Measurements from ENCODE around the gene EMC10.
A peak's percentile ranks its signal among the peaks of the same experiment; 100 is the strongest.
"Not testable (repeated sequence)": the region's sequence is repeated elsewhere in the genome, so short reads cannot be mapped to it uniquely, and the experiment has no call there.

Gene EMC10

DNA sequence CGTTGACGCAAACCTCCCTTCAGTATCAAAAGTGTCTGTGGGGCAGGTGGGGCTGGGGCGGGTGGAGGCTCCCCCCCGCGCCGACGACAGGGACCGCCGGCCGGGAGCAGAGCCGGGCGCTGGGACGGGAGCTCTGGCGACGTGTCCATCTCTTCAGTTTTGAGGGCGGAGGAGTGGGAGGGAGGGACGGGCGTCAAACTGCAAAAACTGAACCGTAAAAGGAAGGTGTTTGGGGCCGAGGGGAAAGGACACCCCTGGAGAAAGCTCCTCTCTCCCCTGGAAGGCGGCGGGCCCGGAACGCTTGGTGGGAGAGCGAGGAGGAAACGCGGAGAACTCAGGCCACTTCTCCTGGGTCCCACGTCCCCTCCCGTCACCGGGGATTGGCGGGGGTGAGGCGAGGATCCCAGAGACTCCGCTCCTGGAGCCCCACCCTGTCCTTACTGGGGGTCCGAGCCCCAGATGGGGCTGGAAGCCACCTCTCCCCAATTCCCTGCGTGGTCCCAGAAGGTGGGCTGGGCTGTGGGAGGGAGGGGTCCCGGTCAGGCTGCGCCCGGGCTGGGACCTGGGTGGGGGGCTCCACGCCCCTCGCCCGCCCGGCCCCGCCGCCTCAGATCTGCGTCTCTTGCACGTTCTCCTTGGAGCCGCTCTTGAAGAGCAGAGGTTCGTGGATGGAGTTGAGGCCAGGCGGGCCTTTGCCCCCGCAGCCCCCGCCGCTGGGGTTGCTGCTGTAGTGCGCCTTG is 40.8 kb downstream of the EMC10 start:
- DNase-seq: no peak

DNA sequence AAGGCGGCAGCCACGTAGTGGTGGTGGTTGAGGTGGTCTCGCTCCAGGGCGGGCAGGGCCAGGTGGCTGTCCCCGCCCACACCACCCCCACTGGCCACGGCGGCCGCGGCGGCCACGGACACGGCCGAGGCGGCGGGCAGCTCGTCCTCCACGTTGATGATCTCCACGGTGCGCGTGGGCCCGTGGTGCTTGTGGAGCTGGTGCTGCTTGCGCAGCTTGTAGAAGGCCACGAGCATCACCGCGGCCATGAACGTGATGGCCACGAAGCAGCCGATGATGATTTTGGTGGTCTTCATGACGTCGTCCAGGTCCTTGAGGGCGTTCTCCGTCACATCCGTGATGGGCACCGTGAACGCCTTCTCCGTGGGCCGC is 41.4 kb downstream of the EMC10 start:
- DNase-seq: no peak

DNA sequence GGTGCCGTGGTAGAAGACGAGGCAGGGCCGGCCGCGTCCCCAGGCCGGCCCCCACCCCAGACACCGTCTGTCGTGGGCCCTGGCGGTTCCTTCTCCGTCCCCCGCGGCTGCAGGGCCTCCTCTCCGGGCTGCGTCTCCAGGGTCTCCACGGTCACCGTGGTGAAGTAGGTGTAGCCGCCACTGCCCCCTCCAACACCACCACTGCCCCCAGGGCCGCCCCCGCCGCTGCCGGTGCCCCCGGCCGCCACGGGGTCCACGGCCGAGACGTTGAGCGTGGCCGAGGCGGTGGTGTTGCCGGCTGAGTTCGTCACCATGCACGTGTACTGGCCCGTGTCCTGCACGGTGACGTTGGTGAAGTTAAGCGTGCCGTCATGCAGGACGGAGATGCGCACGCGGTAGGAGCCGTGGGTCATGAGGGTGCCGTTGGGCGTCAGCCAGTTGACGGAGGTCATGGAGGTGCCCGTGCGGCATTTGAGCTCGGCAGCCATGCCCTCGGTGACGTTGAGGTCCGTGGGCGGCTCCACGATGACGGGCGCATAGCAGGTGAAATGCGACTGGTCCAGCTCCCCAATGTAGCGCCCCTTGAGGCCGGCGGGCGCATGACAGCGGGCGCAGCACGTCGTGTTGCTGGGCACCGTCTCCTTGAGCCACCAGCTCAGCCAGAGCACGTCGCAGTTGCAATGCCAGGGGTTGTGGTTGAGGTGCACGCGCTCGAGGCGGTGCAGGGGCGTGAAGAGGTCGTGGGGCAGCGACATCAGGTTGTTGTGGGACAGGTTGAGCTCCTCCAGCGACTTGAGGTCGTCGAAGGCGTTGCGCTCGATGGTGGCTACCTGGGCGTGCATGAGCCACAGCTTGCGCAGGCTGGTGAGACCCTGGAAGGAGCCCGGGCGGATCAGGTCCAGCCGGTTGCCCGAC is 42.0 kb downstream of the EMC10 start:
- DNase-seq: no peak

DNA sequence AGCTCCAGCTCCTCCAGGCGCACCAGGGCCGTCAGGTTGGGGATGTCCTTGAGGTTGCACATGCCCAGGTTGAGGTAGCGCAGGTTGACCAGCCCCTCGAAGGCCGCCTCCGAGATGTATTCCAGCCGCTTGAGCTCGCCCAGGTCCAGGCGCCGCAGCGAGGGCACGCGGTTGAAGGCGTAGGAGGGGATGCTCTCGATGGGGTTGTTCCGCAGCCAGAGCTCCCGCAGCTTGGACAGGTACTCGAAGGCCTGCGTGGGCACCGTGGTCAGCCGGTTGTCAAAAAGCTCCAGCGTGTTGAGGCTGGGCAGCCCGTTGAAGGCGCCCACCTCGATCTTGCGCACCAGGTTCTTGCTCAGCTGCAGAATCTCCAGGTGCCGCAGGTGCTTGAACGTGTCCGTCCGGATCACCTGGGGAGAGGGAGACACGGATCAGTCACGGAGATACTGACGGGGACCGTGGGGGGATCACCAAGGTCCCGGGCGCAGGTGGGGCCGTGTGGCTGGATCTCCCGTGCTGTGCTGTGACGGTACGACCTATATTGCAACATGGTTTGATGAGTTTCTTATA is 42.8 kb downstream of the EMC10 start:
- DNase-seq: no peak

DNA sequence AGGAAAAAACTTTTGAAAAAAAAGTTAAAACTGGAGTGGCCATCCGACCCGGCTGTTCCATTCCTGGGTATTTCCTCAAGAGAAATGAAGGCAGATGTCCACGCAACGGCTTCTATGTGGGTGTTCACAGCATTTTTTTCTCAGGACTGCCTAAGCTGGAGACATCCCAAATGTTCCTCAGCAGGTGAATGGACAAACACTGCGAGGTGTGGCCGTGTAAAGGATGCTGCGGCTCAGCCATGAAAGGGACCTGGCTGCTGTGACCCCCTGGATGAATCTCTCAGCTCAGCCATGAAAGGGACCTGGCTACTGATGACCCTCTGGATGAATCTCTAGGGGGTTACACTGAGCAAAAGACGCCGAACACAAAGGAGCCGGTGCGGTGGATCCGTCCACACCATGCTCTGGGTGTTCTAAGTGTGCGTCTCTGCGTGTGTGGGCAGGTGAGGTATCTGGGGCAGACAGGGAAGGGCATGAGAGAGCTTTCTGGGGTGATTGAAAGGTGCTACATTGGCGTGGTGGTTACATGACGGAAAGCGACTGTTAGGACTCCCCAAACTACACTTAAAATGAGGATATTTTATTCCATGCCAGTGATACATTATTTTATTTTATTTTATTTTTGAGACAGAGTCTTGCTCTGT is 44.6 kb downstream of the EMC10 start:
- DNase-seq: no peak

DNA sequence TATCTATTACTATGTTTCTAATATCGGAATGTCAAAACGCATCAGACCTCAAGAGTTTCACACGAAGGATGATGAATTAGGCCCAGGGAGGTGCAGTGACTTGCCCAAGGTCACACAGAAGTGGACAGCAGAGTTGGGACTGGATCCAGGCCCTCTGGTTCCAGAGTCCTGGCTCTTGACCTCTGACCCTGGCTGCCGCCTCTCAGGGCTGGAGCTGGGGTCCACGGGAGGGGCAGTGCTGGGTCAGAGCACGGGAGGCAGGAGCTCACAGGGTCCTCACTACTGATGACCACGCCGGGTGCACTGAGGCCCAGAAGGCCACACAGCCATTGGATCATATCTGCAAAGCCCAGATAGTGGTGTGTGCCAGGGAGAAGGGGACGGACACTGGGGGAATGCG is 46.6 kb downstream of the EMC10 start:
- DNase-seq: no peak

DNA sequence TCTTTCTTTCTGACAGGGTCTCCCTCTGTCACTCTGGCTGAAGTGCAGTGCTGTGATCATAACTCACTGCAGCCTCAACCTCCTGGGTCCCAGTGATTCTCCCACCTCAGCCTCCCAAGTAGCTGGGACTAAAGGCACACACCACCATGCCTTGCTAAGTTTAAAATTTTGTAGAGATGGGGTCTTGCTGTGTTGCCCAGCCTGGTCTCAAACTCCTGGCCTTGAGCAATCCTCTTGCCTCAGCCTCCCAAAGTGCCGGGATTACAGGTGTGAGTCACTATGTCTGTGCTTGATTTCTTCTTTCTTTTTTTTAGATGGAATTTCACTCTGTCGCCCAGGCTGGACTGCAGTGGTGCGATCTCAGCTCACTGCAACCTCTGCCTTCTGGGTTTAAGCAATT is 51.7 kb downstream of the EMC10 start:
- not testable (repeated sequence) for DNase-seq

DNA sequence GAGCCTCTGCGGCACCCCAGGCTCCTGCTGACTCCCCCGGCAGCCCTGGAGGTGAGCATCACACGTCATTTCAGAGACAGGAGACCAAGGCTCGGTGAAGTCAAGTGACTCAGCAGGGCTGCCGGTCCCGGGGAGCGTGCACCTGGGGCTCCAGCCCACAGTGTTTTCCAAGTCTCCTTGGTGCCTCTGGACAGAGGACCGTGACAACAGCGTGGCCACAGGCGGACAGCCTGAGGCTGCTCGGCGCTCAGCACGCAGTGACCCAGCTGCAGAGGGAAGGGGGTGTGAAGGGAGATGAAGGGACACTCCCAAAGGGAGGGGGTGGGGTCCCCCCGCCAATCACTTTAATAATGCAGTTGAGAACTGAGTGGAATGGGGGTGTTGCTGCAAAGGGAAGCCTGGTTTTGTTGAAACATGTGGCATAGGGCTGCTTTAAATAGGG is 54.9 kb downstream of the EMC10 start:
- no peak for DNase-seq

DNA sequence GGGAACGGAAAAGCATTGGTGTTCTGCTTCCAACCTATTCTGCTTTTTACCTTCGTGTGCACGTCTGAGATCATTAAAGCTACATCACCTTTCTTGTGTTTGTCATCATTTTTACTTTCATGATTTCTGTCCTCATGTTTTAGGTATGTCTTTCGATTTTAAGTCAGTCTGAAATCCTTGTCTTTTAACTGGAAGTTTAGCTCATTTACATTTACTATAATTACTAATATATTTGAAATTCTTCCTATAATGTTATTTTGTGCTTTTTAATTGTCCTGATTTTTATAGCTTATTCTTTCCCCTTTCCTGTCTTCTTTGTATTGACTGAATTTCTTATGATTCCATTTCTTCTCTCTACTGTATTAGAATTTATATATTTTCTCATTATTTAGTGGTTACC is 56.6 kb downstream of the EMC10 start:
- DNase-seq: no peak

DNA sequence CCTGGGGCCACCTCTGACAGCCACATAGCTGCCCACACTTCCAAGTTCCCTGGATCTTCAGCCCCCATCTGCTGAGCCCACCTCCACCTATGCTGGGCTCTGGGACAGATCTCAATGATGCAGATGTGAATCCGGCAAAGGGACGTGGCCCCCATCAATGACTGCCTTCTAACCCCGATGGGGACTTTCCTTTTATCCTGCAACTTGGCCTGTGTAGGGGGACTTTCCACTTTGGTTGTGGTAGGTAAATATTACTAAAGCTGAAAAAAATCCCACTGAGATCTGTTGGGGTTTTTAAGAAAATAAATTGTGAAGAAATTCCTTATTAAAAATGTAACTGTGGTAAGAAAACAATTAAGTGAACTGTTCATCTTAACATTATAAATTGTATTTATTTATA is 58.2 kb downstream of the EMC10 start:
- DNase-seq: no peak

DNA sequence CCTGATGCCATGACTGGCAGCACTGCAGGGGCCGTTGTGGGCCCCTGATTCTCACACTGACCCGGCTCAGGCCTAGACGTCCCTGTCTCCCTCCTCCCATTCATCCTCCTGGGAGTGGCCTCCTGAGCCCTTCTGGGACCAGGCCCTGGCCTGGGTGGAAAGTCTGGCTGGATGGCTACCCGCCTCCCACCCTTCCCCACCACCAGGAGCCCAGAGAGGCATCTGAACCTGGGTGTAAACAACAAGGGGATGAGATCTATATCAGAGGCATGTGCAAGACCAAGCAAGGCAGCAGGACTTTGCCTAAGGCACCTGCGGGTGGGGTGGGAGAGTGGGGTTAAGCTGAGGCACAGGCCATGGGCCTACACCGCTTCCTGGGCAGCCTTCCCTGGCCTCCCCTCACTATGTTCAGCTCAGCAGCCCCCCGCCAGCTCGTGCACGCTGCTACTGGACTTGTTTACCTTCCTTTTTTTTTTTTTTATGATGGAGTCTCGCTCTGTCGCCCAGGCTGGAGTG is 59.4 kb downstream of the EMC10 start:
- DNase-seq: no peak

DNA sequence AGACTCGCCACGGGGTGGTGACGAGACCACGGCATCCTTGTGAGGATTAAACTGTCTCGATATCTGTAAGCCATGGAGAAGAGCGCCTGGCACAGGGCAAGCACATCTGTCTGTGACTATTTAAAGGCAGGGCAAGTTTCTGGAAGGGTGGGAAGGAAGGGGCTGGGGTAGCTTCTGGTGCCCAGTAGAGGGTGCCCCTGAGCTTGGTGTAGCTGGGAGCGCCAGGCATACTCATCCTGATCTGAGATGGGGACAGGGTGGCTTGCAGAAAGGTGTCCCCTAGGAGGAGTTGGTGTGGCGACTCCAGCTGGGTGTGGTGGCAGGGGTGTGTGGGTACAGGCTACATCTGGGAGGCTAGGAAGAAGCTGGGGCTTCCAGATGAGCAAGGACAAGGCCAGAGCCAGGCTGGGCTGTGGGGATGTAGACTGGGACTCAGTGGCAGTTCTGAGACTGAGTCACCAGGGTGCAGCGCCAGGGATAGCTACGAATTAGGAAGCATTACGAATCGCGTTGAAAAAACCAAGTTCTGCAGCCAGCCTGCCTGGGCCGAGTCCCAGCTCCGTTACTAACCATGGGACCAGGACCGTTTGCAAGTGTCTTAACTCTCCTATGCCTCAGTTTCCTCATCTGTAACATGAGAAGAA is 60.5 kb downstream of the EMC10 start:
- no peak for DNase-seq

DNA sequence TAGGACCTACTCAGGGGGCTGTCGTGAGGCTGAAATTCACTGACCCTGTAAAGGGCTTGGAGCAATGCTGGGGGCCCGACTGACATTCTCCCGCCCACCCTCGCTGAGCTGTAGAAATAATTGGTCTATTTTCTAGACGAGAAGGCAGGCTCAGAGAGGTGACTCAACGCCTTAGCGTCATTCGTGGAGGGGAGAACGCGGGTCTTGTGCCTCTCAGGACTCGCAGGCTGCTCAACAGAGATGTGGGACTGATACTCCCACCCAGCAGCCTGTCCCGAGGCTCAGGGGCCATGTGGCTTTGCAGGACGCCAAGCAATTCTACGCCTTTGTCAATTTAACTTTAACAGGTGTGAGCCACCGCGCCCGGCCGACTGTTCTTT is 61.0 kb downstream of the EMC10 start:
- DNase-seq: no peak

DNA sequence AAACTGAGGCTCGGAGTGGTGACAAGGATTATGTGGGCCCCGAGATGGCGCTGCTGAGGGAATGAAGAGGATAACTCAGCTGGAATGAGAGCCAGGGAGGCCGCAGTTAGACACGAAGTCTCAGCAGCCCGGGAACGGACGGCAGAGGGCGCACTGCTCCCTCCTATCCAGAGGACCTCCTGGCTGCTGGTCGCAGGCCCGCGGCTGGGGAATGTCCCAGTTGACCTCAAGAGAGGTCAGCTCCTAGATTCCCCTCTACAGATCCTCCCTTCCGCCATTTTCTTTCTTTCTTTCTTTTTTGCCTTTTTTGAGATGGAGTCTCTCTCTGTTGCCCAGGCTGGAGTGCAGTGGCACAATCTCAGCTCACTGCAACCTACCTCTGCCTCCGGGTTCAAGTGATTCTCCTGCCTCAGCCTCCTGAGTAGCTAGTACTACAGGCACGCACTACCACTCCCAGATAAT is 61.5 kb downstream of the EMC10 start:
- peak; percentile 46 to 67 for DNase-seq

All from NCI-H2081 (cell line).